Measurements from ENCODE around the gene USP10. TPM values are rescaled to one million over a fixed set of nuclear protein-coding genes. Genes with fewer than 3 reads are reported as not detected.
"Not testable (repeated sequence)": the region's sequence is repeated elsewhere in the genome, so short reads cannot be mapped to it uniquely, and the experiment has no call there.

The USP10 gene
- total RNA-seq, 4 donors from 2014 or later = 61.1 to 103 (median 74.4) TPM

DNA sequence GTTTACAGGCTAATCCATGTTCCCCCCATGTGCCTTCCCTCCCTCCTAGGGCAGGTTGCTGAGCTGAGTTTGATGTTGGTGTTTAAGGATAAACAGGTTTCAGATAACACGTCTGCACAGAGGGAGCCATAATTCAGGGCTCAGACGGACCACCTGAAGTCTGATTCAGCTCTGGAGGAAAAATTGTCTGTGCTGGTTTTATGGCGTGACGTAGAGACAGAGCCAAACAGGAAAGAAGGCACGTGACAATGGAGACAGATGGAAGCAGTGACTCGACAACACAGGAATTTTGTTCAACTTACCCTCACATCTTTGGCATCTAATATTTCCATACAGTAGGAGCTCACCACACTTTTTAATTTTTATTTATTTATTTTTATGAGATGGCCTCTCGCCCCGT lies 10.7 kb upstream of the USP10 start:
- ATAC-seq = no peak
- DNase-seq = no peak
- Histone ChIP-seq H3K4me3 (no peak overlapping the region), H3K9me3 (no peaks in the 10 kb centered on the region), H3K27me3 (no peaks in the 10 kb centered on the region), H3K27ac (no peak overlapping the region), H3K36me3 (no peaks in the 10 kb centered on the region), H3K4me1 (no peaks in the 10 kb centered on the region)
- TF ChIP-seq, protein P1, sequence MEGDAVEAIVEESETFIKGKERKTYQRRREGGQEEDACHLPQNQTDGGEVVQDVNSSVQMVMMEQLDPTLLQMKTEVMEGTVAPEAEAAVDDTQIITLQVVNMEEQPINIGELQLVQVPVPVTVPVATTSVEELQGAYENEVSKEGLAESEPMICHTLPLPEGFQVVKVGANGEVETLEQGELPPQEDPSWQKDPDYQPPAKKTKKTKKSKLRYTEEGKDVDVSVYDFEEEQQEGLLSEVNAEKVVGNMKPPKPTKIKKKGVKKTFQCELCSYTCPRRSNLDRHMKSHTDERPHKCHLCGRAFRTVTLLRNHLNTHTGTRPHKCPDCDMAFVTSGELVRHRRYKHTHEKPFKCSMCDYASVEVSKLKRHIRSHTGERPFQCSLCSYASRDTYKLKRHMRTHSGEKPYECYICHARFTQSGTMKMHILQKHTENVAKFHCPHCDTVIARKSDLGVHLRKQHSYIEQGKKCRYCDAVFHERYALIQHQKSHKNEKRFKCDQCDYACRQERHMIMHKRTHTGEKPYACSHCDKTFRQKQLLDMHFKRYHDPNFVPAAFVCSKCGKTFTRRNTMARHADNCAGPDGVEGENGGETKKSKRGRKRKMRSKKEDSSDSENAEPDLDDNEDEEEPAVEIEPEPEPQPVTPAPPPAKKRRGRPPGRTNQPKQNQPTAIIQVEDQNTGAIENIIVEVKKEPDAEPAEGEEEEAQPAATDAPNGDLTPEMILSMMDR (IDR thresholded peaks at IDR 0.05 in 4 of 5, conservative IDR thresholded peaks at IDR 0.05 in 1 of 5) = no peak
- no peak for TF ChIP-seq POLR2A (IDR thresholded peaks at IDR 0.05)
- in situ Hi-C loops (cut with MboI; ENCODE audit: low sequenced_read_pairs in 4 of 4) = no loop called here
- intact Hi-C loops (cut with DNase I; ENCODE audit: low total_unique reads) = no loop called here

- intact Hi-C loops (cut with DNase I; ENCODE audit: low total_unique reads) = no loop called here
- Histone ChIP-seq H3K27ac (no peak overlapping the region), H3K9me3 (no peaks in the 10 kb centered on the region), H3K4me3 (no peak overlapping the region), H3K4me1 (no peaks in the 10 kb centered on the region), H3K27me3 (no peaks in the 10 kb centered on the region), H3K36me3 (no peaks in the 10 kb centered on the region)
- DNase-seq (no peak), ATAC-seq (no peak)
- in situ Hi-C loops (cut with MboI; ENCODE audit: low sequenced_read_pairs in 4 of 4) = no loop called here
- no peak for TF ChIP-seq POLR2A (IDR thresholded peaks at IDR 0.05)
- TF ChIP-seq, protein P1 (IDR thresholded peaks at IDR 0.05 in 4 of 5, conservative IDR thresholded peaks at IDR 0.05 in 1 of 5) = no peak
These were observed 9.5 kb upstream of the USP10 start for GRCh38 chr16:84690088-84690819.

DNA sequence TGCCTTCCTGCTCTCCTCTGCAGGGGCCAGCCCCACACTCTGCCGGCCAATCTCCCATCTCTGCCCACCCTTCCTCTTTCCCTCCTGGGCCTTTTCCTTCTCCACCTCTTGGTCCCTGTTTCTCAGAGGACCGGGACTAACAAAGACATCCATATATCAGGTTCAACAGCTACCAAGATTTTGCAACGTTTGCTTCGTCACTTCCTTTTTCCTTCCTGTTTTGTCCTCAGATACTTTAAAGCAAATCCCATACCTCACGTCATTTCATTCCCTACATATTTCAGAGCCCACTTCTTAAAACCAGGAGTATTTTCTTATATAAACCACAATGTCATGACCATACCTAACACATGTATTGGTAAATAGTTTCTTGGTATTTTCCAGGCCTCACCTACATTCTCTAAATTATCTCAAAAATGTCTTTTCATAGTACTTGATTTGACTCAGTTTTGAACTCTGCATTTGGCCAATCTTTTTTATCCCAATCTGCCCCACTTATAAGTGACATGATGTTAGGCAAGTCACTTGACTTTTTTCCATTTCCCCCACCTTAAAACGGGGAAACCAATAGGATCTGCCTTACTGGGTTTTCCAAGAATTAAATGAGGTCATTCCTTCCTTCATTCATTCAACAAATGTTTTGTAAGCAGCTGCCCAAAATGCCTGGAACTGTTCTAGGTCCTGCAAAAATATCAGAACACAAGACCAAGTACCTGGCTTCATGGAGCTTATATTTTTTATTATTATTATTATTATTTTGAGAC lies 7.2 kb upstream of the USP10 start:
- ATAC-seq (no peak), DNase-seq (no peak)
- Histone ChIP-seq H3K9me3 (no peaks in the 10 kb centered on the region), H3K36me3 (no peaks in the 10 kb centered on the region), H3K27ac (no peak overlapping the region), H3K4me1 (no peaks in the 10 kb centered on the region), H3K4me3 (no peak overlapping the region), H3K27me3 (no peaks in the 10 kb centered on the region)
- in situ Hi-C loops (cut with MboI; ENCODE audit: low sequenced_read_pairs in 4 of 4) (no loop called here), intact Hi-C loops (cut with DNase I; ENCODE audit: low total_unique reads) (no loop called here)
- no peak for TF ChIP-seq POLR2A (IDR thresholded peaks at IDR 0.05)
- TF ChIP-seq, protein P1 (IDR thresholded peaks at IDR 0.05 in 4 of 5, conservative IDR thresholded peaks at IDR 0.05 in 1 of 5) = no peak

DNA sequence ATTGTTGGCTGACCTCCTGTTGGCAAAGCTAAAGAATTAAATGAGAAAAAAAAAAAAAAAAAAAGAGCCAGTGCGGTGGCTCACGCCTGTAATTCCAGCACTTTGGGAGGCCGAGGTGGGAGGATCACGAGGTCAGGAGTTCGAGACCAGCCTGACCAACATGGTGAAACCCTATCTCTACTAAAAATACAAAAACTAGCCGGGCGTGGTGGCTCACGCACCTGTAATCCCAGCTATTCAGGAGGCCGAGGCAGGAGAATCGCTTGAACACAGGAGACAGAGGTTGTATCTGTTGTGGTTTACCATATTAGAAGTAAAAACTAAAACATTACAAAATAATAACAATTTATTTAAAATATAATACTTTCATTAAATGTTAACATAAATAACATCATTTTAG lies 5.9 kb upstream of the USP10 start:
- in situ Hi-C loops (cut with MboI; ENCODE audit: low sequenced_read_pairs in 4 of 4); H3K27me3 ChIP-seq; H3K36me3 ChIP-seq; H3K4me1 ChIP-seq; H3K9me3 ChIP-seq; DNase-seq; H3K27ac ChIP-seq; ATAC-seq; intact Hi-C loops (cut with DNase I; ENCODE audit: low total_unique reads); H3K4me3 ChIP-seq: not testable (repeated sequence)

DNA sequence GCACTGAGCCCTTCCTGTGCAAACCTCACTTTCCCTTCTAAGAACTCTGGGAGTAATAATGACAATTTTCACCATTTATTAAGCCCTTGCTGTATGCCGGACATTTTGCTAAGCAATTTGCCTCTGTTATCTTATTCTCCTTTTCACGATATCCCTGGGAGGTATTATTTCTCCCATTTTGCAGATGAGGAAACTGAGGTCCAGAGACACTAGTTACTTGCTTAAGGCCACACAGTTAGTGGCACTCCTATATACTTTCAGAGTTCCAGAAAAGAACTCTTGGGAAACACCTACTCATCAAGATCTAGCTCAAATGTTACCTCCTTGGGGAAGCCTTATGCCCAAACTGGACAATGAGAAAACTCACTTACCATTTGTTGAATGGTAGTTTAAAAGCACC lies 4.8 kb upstream of the USP10 start:
- TF ChIP-seq, protein P1 (IDR thresholded peaks at IDR 0.05 in 4 of 5, conservative IDR thresholded peaks at IDR 0.05 in 1 of 5) = no peak
- no peak for TF ChIP-seq POLR2A (IDR thresholded peaks at IDR 0.05)
- intact Hi-C loops (cut with DNase I; ENCODE audit: low total_unique reads) = no loop called here

More for the DNA sequence above, 4.8 kb upstream of the USP10 start:
- H3K4me3 ChIP-seq = no peak overlapping the region
- no peak overlapping the region for H3K27ac ChIP-seq
- H3K27me3 ChIP-seq = no peaks in the 10 kb centered on the region
- no peaks in the 10 kb centered on the region for H3K36me3 ChIP-seq
- no peaks in the 10 kb centered on the region for H3K9me3 ChIP-seq
- DNase-seq = no peak
- ATAC-seq = no peak
- peaks cover 4 to 6% of the 10 kb centered on the region in 2 donors for H3K4me1 ChIP-seq
- in situ Hi-C loops (cut with MboI; ENCODE audit: low sequenced_read_pairs in 4 of 4) = no loop called here
